ENCODE measurements around the gene ABL2.

ABL2 gene

GRCh38 chr1:179107706-179108629, 121.5 kb downstream of the ABL2 start:
- TF ChIP-seq POLR2AphosphoS5 (IDR thresholded peaks at IDR 0.05; ENCODE audit: low read depth, low read length): no peak
- TF ChIP-seq PAX5 (IDR thresholded peaks at IDR 0.05; ENCODE audit: insufficient read depth, low read length, severe bottlenecking): no peak
- TF ChIP-seq POLR2A (IDR thresholded peaks at IDR 0.05; ENCODE audit: low read depth, low read length): no peak
- no peak for TF ChIP-seq POU2F2 (IDR thresholded peaks at IDR 0.05; ENCODE audit: low read depth, low read length)
- no peak for TF ChIP-seq TAF1 (IDR thresholded peaks at IDR 0.05; ENCODE audit: low read depth, low read length)
- TF ChIP-seq SPI1 (IDR thresholded peaks at IDR 0.05; ENCODE audit: low read depth, low read length): no peak
- DNase-seq (ENCODE audit: insufficient read length, low spot score): no peak
- no peak for FAIRE-seq

DNA sequence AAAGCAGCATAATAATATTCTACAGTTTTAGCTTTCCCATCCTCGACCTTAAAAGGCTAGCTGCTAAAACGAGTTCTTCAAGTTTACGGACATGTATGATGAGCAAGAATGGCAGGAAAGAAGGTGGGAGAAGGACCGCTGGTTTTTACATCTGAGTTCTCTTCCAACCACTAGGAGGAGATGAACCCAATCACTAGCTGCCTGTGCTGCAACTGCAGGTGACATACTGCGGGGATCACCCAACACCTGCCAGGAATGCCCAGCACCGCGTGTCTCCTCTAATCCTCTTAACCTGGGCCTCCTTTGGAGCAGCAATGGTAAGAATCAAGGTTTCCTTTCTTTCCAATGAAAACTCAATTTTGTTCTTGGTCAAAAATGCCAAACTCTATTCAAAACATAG, 124.1 kb downstream of the ABL2 start:
- TF ChIP-seq TAF1 (IDR thresholded peaks at IDR 0.05; ENCODE audit: low read depth, low read length) (no peak), SPI1 (IDR thresholded peaks at IDR 0.05; ENCODE audit: low read depth, low read length) (no peak), PAX5 (IDR thresholded peaks at IDR 0.05; ENCODE audit: insufficient read depth, low read length, severe bottlenecking) (no peak), POLR2A (IDR thresholded peaks at IDR 0.05; ENCODE audit: low read depth, low read length) (no peak), POLR2AphosphoS5 (IDR thresholded peaks at IDR 0.05; ENCODE audit: low read depth, low read length) (no peak), POU2F2 (IDR thresholded peaks at IDR 0.05; ENCODE audit: low read depth, low read length) (no peak)
- no peak for FAIRE-seq
- DNase-seq (ENCODE audit: insufficient read length, low spot score): no peak

DNA sequence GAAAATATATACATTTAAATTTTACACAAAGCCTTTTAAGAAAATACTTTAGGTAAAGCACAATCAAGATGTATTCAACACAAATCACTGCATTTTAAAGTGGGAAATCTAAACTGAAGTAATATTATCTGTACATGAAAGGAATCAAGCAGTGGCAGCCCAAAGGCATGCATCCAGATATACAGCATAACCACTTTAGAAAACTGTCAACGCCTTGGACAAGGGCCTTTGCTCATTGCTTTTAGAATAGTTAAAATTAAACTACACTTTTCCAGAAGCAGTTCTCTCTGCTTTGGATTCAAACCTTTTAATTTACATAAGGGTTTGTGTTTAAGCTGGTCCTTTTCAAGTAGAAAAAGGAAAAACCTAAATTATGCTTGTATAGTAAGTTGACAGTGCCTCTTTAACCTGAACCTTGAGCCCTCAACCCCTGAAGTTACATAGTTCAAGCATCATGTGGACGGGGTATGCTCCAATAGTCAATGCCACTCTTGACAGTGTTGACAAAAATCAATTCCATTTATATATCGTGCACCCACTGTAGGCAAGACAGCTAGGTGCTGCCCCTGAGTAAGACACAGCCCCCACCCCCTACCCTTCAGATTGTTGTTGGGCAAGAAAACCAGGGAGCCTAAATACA, 124.7 kb downstream of the ABL2 start:
- no peak for TF ChIP-seq POU2F2 (IDR thresholded peaks at IDR 0.05; ENCODE audit: low read depth, low read length)
- TF ChIP-seq PAX5 (IDR thresholded peaks at IDR 0.05; ENCODE audit: insufficient read depth, low read length, severe bottlenecking): no peak
- no peak for TF ChIP-seq SPI1 (IDR thresholded peaks at IDR 0.05; ENCODE audit: low read depth, low read length)
- no peak for TF ChIP-seq POLR2A (IDR thresholded peaks at IDR 0.05; ENCODE audit: low read depth, low read length)
- TF ChIP-seq POLR2AphosphoS5 (IDR thresholded peaks at IDR 0.05; ENCODE audit: low read depth, low read length): no peak
- no peak for TF ChIP-seq TAF1 (IDR thresholded peaks at IDR 0.05; ENCODE audit: low read depth, low read length)
- DNase-seq (ENCODE audit: insufficient read length, low spot score) (no peak), FAIRE-seq (no peak)

DNA sequence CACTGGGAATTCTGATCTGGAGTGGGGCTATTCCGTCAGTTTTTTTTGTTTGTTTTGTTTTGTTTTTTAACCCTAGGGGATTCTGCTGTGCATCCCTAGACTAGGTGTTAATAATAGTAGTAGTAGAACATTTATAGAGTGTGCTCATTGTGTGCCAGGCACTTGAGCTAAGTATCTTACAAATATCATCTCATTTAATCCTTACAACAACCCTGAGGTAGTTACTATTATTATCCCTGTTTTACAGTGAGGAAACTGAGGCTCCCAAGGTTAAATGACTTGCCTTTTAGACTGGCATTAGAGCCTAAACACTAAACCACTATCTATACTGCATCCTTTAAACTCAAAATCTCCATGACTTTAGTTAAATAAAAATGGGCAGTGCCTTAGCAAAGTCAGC, 125.5 kb downstream of the ABL2 start:
- FAIRE-seq (no peak), DNase-seq (ENCODE audit: insufficient read length, low spot score) (no peak)
- TF ChIP-seq SPI1 (IDR thresholded peaks at IDR 0.05; ENCODE audit: low read depth, low read length) (no peak), POU2F2 (IDR thresholded peaks at IDR 0.05; ENCODE audit: low read depth, low read length) (no peak), POLR2A (IDR thresholded peaks at IDR 0.05; ENCODE audit: low read depth, low read length) (no peak), POLR2AphosphoS5 (IDR thresholded peaks at IDR 0.05; ENCODE audit: low read depth, low read length) (no peak), TAF1 (IDR thresholded peaks at IDR 0.05; ENCODE audit: low read depth, low read length) (no peak), PAX5 (IDR thresholded peaks at IDR 0.05; ENCODE audit: insufficient read depth, low read length, severe bottlenecking) (no peak)

DNA sequence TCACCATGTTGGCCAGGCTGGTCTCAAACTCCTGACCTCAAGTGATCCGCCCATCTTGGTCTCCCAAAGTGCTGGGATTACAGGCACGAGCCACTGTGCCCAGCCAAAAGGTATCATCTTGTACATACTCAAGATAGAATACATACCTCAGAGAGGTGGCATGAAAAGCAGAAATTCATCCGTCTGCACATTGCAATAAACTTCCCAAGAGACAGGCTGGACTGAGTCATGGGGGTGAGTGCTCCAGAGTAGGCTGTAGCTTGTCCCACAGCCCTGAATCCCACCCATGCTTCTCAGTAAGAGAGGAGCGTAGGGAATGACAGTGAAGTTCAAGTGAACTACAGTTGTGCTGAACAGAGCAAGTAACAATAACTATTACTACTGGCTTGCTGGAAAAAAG, 127.9 kb downstream of the ABL2 start:
- FAIRE-seq: no peak
- DNase-seq (ENCODE audit: insufficient read length, low spot score): no peak
- TF ChIP-seq POLR2AphosphoS5 (IDR thresholded peaks at IDR 0.05; ENCODE audit: low read depth, low read length): no peak
- TF ChIP-seq SPI1 (IDR thresholded peaks at IDR 0.05; ENCODE audit: low read depth, low read length): no peak
- TF ChIP-seq PAX5 (IDR thresholded peaks at IDR 0.05; ENCODE audit: insufficient read depth, low read length, severe bottlenecking): no peak
- no peak for TF ChIP-seq TAF1 (IDR thresholded peaks at IDR 0.05; ENCODE audit: low read depth, low read length)
- TF ChIP-seq POU2F2 (IDR thresholded peaks at IDR 0.05; ENCODE audit: low read depth, low read length): no peak
- TF ChIP-seq POLR2A (IDR thresholded peaks at IDR 0.05; ENCODE audit: low read depth, low read length): no peak

DNA sequence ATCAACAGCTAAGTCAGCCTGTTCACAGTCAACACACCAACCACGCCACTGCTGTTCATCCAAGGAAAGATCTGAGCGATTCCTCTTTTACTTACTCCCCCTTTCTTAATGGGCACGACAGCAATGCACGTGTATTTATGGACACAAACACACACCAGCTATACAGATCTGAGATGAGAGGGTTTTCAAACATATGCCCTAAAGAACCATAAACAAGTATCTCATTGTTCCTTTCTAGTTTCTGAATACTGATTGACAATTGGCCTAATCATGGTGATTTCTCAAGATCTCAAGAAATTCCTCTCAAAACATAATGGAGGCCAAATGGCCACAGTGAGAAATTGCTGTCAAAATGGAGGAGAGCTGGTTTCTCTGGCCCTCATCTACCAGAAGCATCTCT, 129.6 kb downstream of the ABL2 start:
- TF ChIP-seq POLR2AphosphoS5 (IDR thresholded peaks at IDR 0.05; ENCODE audit: low read depth, low read length) (no peak), POLR2A (IDR thresholded peaks at IDR 0.05; ENCODE audit: low read depth, low read length) (no peak), SPI1 (IDR thresholded peaks at IDR 0.05; ENCODE audit: low read depth, low read length) (no peak), POU2F2 (IDR thresholded peaks at IDR 0.05; ENCODE audit: low read depth, low read length) (no peak), PAX5 (IDR thresholded peaks at IDR 0.05; ENCODE audit: insufficient read depth, low read length, severe bottlenecking) (no peak), TAF1 (IDR thresholded peaks at IDR 0.05; ENCODE audit: low read depth, low read length) (no peak)
- FAIRE-seq (no peak), DNase-seq (ENCODE audit: insufficient read length, low spot score) (no peak)

DNA sequence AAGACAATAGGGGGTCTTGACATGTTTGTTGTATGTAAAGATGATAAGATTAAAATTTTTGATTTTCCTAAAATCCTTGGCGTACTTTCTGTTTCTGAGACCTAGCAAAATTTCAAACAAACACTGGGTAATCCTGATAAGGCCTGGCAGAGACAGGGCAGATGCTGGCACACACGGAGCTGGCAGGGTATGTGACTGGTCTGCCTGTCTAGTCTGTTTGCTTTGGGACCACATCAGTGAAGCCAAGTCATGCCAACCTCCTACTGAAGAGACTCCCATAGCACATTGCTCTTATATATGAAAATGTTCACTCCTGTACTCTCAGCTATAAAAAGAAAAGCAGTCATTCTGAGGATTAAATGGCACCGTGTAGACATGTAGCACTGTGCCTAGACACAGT, 133.6 kb downstream of the ABL2 start:
- TF ChIP-seq PAX5 (IDR thresholded peaks at IDR 0.05; ENCODE audit: insufficient read depth, low read length, severe bottlenecking): no peak
- no peak for TF ChIP-seq POLR2A (IDR thresholded peaks at IDR 0.05; ENCODE audit: low read depth, low read length)
- no peak for TF ChIP-seq POLR2AphosphoS5 (IDR thresholded peaks at IDR 0.05; ENCODE audit: low read depth, low read length)
- no peak for TF ChIP-seq SPI1 (IDR thresholded peaks at IDR 0.05; ENCODE audit: low read depth, low read length)
- TF ChIP-seq POU2F2 (IDR thresholded peaks at IDR 0.05; ENCODE audit: low read depth, low read length): no peak
- no peak for TF ChIP-seq TAF1 (IDR thresholded peaks at IDR 0.05; ENCODE audit: low read depth, low read length)
- FAIRE-seq: no peak
- DNase-seq (ENCODE audit: insufficient read length, low spot score): no peak

GRCh38 chr1:179095377-179095776, 134.1 kb downstream of the ABL2 start:
- no peak for TF ChIP-seq PAX5 (IDR thresholded peaks at IDR 0.05; ENCODE audit: insufficient read depth, low read length, severe bottlenecking)
- TF ChIP-seq SPI1 (IDR thresholded peaks at IDR 0.05; ENCODE audit: low read depth, low read length): no peak
- TF ChIP-seq POLR2AphosphoS5 (IDR thresholded peaks at IDR 0.05; ENCODE audit: low read depth, low read length): no peak
- TF ChIP-seq TAF1 (IDR thresholded peaks at IDR 0.05; ENCODE audit: low read depth, low read length): no peak
- no peak for TF ChIP-seq POU2F2 (IDR thresholded peaks at IDR 0.05; ENCODE audit: low read depth, low read length)
- no peak for TF ChIP-seq POLR2A (IDR thresholded peaks at IDR 0.05; ENCODE audit: low read depth, low read length)
- no peak for DNase-seq (ENCODE audit: insufficient read length, low spot score)
- FAIRE-seq: no peak

DNA sequence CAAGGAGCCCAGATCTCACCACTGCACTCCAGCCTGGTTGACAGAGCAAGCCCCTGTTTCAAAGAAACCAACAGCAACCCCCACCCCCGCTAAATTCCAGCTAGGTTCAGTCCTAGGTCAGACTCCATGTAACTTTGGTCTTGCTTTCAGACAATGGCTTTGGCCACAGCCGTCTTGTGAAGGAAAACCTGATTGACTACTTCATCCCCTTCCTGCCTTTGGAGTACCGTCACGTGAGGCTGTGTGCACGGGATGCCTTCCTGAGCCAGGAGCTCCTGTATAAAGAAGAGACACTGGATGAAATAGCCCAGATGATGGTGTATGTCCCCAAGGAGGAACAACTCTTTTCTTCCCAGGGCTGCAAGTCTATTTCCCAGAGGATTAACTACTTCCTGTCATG, 134.7 kb downstream of the ABL2 start:
- FAIRE-seq (no peak), DNase-seq (ENCODE audit: insufficient read length, low spot score) (no peak)
- no peak for TF ChIP-seq SPI1 (IDR thresholded peaks at IDR 0.05; ENCODE audit: low read depth, low read length)
- TF ChIP-seq POLR2AphosphoS5 (IDR thresholded peaks at IDR 0.05; ENCODE audit: low read depth, low read length): no peak
- no peak for TF ChIP-seq POLR2A (IDR thresholded peaks at IDR 0.05; ENCODE audit: low read depth, low read length)
- no peak for TF ChIP-seq TAF1 (IDR thresholded peaks at IDR 0.05; ENCODE audit: low read depth, low read length)
- TF ChIP-seq PAX5 (IDR thresholded peaks at IDR 0.05; ENCODE audit: insufficient read depth, low read length, severe bottlenecking): no peak
- no peak for TF ChIP-seq POU2F2 (IDR thresholded peaks at IDR 0.05; ENCODE audit: low read depth, low read length)

Data from GM12891 (cell line).